Aorta (tissue), 5 donors: ENCODE measurements around the gene SIL1. TPM values are rescaled to one million over a fixed set of nuclear protein-coding genes. Genes with fewer than 3 reads are reported as not detected.
"Not testable (repeated sequence)": the region's sequence is repeated elsewhere in the genome, so short reads cannot be mapped to it uniquely, and the experiment has no call there.

Experiments used
- ATAC-seq: fragments of 200-7000 bp; cut with Tn5 transposase; one replicate; pipeline ENCODE4 v1.9.1; 2022; ENCODE audit warnings: moderate library complexity; ENCODE audit not compliant: low FRiP score
- DNase-seq, 2 donors: peaks; one replicate each; pipeline ENCODE4 v3.0.0-alpha.2; 2020
- H3K27ac ChIP-seq, 2 donors: one replicate each; pipeline ENCODE4 v1.5.1; 2013; ENCODE audit warnings: low read length in 2 of 2, mild to moderate bottlenecking in 2 of 2, moderate library complexity in 2 of 2, control low read depth in 1 of 2, inconsistent platforms in 1 of 2, low read depth in 1 of 2
- H3K27me3 ChIP-seq, 2 donors: one replicate each; pipeline ENCODE4 v1.6.1; 2013; ENCODE audit warnings: control low read depth in 1 of 2, low read length in 1 of 2, mild to moderate bottlenecking in 1 of 2, moderate library complexity in 1 of 2; ENCODE audit not compliant: insufficient read depth in 2 of 2, control insufficient read depth in 1 of 2
- H3K36me3 ChIP-seq, 2 donors: one replicate each; pipeline ENCODE4 v1.6.1; 2013; ENCODE audit warnings: control low read depth in 1 of 2, low read length in 1 of 2, mild to moderate bottlenecking in 1 of 2; ENCODE audit not compliant: insufficient read depth in 2 of 2, control insufficient read depth in 1 of 2
- H3K4me1 ChIP-seq, 2 donors: one replicate each; pipeline ENCODE4 v1.6.1; 2013; ENCODE audit warnings: low read length in 2 of 2, control low read depth in 1 of 2, mild to moderate bottlenecking in 1 of 2, moderate library complexity in 1 of 2; ENCODE audit not compliant: insufficient read depth in 2 of 2, control insufficient read depth in 1 of 2
- H3K4me3 ChIP-seq, 2 donors: one replicate each; pipeline ENCODE4 v1.5.1; 2013; ENCODE audit warnings: low read length in 2 of 2, control low read depth in 1 of 2, mild to moderate bottlenecking in 1 of 2
- H3K9me3 ChIP-seq: one replicate; pipeline ENCODE4 v1.6.1; 2013; ENCODE audit warnings: mild to moderate bottlenecking, low read length; ENCODE audit not compliant: control insufficient read depth
- WGBS, 2 donors: extraction: QIAGEN DNeasy Blood & Tissue Kit; methylation state at CpG; one replicate each; pipeline ENCODE4 v1.1.7; 2013; 5-methylcytosine and 5-hydroxymethylcytosine counted together
- intact Hi-C, 2 donors: fragments of 100-400 bp; cut with DNase I; formaldehyde crosslinking; loops; one replicate each; pipeline versions ENCODE4 v1.14.2 to v1.15.0; 2022
- polyA plus RNA-seq, 2 donors: library from polyadenylated mRNA; stranded (reverse); fragments of 200-250 nt; gene quantifications; one replicate each; pipeline ENCODE4 v1.2.3, GENCODE V29; 2013
- total RNA-seq, 2 donors: library from RNA; stranded (reverse); fragmentation: NEBNext Ultra II Directional; extraction: Animal tissue kit (Norgen Biotek cat#: 25700); gene quantifications; one replicate each; pipeline ENCODE4 v1.2.1, GENCODE V29; 2021
- donor health status: healthy with polysubstance abuse.
- donor health status: Bipolar disorder and iron deficiency.
- donor health status: DM: no; HTN: no; CAD: no.
- donor health status: DM: no; HTN: no; CAD: no.
- donor health status: DM: yes; HTN: yes; CAD: no.

Gene SIL1
- total and polyA plus RNA-seq, 4 donors: 19.4 to 58.9 (median 49.2) TPM

GRCh38 chr5:139121120-139121519 is 77.0 kb downstream of the SIL1 start:
- Histone ChIP-seq H3K4me1 (peaks cover 8 to 9% of the 10 kb centered on the region in 2 donors), H3K36me3 (no peaks in the 10 kb centered on the region), H3K27me3 (no peaks in the 10 kb centered on the region), H3K9me3 (no peaks in the 10 kb centered on the region), H3K4me3 (peak overlapping the region in 1 of 2 donors; percentile 51), H3K27ac (peak overlapping the region; percentile 23 to 97)
- intact Hi-C loops: no loop called here
- no peak for ATAC-seq
- DNase-seq: no peak
- WGBS, 2 donors: 12 to 17% methylated on average over 5 of the region's 5 CpGs

GRCh38 chr5:139120521-139120920 is 77.6 kb downstream of the SIL1 start:
- no peaks in the 10 kb centered on the region for H3K36me3 ChIP-seq
- no peaks in the 10 kb centered on the region for H3K9me3 ChIP-seq
- WGBS, 2 donors: 2 to 6% methylated on average over 4 of the region's 4 CpGs
- DNase-seq (peak in 1 of 2 donors; percentile 59), ATAC-seq (peak; percentile 82)
- peak overlapping the region; percentile 23 to 97 for H3K27ac ChIP-seq
- intact Hi-C loops: no loop called here
- peaks cover 8 to 9% of the 10 kb centered on the region in 2 donors for H3K4me1 ChIP-seq
- peak overlapping the region in 1 of 2 donors; percentile 51 for H3K4me3 ChIP-seq
- no peaks in the 10 kb centered on the region for H3K27me3 ChIP-seq

- Histone ChIP-seq H3K4me1 (peaks cover 6 to 8% of the 10 kb centered on the region in 2 donors), H3K4me3 (no peak overlapping the region), H3K9me3 (no peaks in the 10 kb centered on the region), H3K27me3 (no peaks in the 10 kb centered on the region), H3K36me3 (no peaks in the 10 kb centered on the region), H3K27ac (peak overlapping the region; percentile 79 to 80)
- DNase-seq (no peak), ATAC-seq (no peak)
- intact Hi-C loops: no loop called here
- WGBS, 2 donors: 13 to 17% methylated on average over 2 of the region's 2 CpGs
Measured at GRCh38 chr5:139118804-139119203, 79.4 kb downstream of the SIL1 start.

- Histone ChIP-seq H3K27me3 (no peaks in the 10 kb centered on the region), H3K9me3 (no peaks in the 10 kb centered on the region), H3K27ac (peak overlapping the region; percentile 50 to 55), H3K4me3 (no peak overlapping the region), H3K36me3 (no peaks in the 10 kb centered on the region), H3K4me1 (peaks cover 6 to 8% of the 10 kb centered on the region in 2 donors)
- ATAC-seq: no peak
- intact Hi-C loops: no loop called here
- 7 to 16% methylated on average over 2 of the region's 2 CpGs for WGBS, 2 donors
- no peak for DNase-seq
Measured at GRCh38 chr5:139117342-139117884, 80.8 kb downstream of the SIL1 start.

- DNase-seq (no peak), ATAC-seq (no peak)
- H3K36me3 ChIP-seq: no peaks in the 10 kb centered on the region
Measured at GRCh38 chr5:139116100-139116655, 82.0 kb downstream of the SIL1 start.

GRCh38 chr5:139113892-139114291 is 84.3 kb downstream of the SIL1 start:
- peaks cover 0 to 5% of the 10 kb centered on the region in 2 donors for H3K4me1 ChIP-seq
- intact Hi-C loops: no loop called here
- no peaks in the 10 kb centered on the region for H3K27me3 ChIP-seq
- no peak overlapping the region for H3K27ac ChIP-seq
- H3K36me3 ChIP-seq: no peaks in the 10 kb centered on the region
- H3K9me3 ChIP-seq: no peaks in the 10 kb centered on the region
- ATAC-seq (no peak), DNase-seq (no peak)
- H3K4me3 ChIP-seq: no peak overlapping the region
- WGBS, 2 donors: 71 to 79% methylated on average over 2 of the region's 2 CpGs

More at GRCh38 chr5:139116100-139116655, 82.0 kb downstream of the SIL1 start:
- Histone ChIP-seq H3K4me3 (no peak overlapping the region), H3K27ac (no peak overlapping the region), H3K9me3 (no peaks in the 10 kb centered on the region), H3K27me3 (no peaks in the 10 kb centered on the region), H3K4me1 (peaks cover 6 to 7% of the 10 kb centered on the region in 2 donors)
- WGBS, 2 donors: 41 to 44% methylated on average over 5 of the region's 5 CpGs
- intact Hi-C loops: no loop called here

GRCh38 chr5:139112362-139112761 is 85.8 kb downstream of the SIL1 start:
- H3K9me3 ChIP-seq, H3K36me3 ChIP-seq, H3K27ac ChIP-seq, intact Hi-C loops, H3K4me3 ChIP-seq, ATAC-seq, H3K27me3 ChIP-seq, DNase-seq: not testable (repeated sequence)
- peaks cover 3 to 14% of the 10 kb centered on the region in 2 donors for H3K4me1 ChIP-seq
- 96 to 98% methylated on average over 23 to 39 of the region's 39 CpGs for WGBS, 2 donors

- Histone ChIP-seq H3K4me1 (peaks cover 3 to 15% of the 10 kb centered on the region in 2 donors), H3K4me3 (no peak overlapping the region), H3K27me3 (no peaks in the 10 kb centered on the region), H3K9me3 (no peaks in the 10 kb centered on the region), H3K36me3 (no peaks in the 10 kb centered on the region), H3K27ac (no peak overlapping the region)
- intact Hi-C loops: no loop called here
- ATAC-seq (no peak), DNase-seq (no peak)
Measured at GRCh38 chr5:139110526-139111168, 87.5 kb downstream of the SIL1 start.
